ENCODE results near the gene RRP12. TPM values are rescaled to one million over a fixed set of nuclear protein-coding genes. Genes with fewer than 3 reads are reported as not detected.

Gene RRP12
- total RNA-seq, 1 experiment from 2014 or later: 34.4 TPM

GRCh38 chr10:97427571-97428179 lies 26.5 kb upstream of the RRP12 start:
- Histone ChIP-seq H3K9ac (ENCODE audit: low read length) (peak overlapping the region; percentile 95), H3F3A (ENCODE audit: low read length, unreplicated experiment) (no peaks in the 10 kb centered on the region), H3K9me2 (replicated peaks; ENCODE audit: low read length) (no peaks in the 10 kb centered on the region), H3K27me3 (ENCODE audit: low read length) (no peaks in the 10 kb centered on the region), H3K36me3 (ENCODE audit: low read depth, low read length) (peaks cover 40% of the 10 kb centered on the region), H4K20me1 (ENCODE audit: low read length) (peaks cover 25% of the 10 kb centered on the region), H3K4me1 (ENCODE audit: insufficient read depth, low read length) (peaks cover 15% of the 10 kb centered on the region), H3K27ac (ENCODE audit: low read length) (no peak overlapping the region), H3K79me2 (ENCODE audit: low read length) (peaks cover 58% of the 10 kb centered on the region), H3K9me3 (ENCODE audit: low read length) (no peaks in the 10 kb centered on the region), H3K4me2 (ENCODE audit: low read length) (peak overlapping the region; percentile 80), H3K4me3 (ENCODE audit: low read length) (peak overlapping the region; percentile 96), H2AFZ (ENCODE audit: low read length) (no peak overlapping the region)
- intact Hi-C loops (cut with micrococcal nuclease): loop anchor here (2.0 kb wide), 1 partner anchor 21 kb away; no protein-coding TSS in a partner anchor
- ATAC-seq: peak; percentile 18
- TF ChIP-seq CTCF (conservative IDR thresholded peaks at IDR 0.05; ENCODE audit: low read depth, low read length) (no peak), EZH2phosphoT487 (IDR thresholded peaks at IDR 0.05; ENCODE audit: borderline replicate concordance, low read length) (no peak), EZH2 (IDR thresholded peaks at IDR 0.05; ENCODE audit: low read length, unreplicated experiment) (no peak)
- POLR2A ChIA-PET (ENCODE audit: unreplicated experiment): interaction anchor here (0.5 kb wide), 1 partner anchor 90 kb away, joined by 3 read pairs; no protein-coding TSS in a partner anchor
- CTCF ChIA-PET: interaction anchor here (0.6 to 1.2 kb wide), 3 partner anchors 14 to 156 kb away, joined by 3 to 10 read pairs (median 5); no protein-coding TSS in a partner anchor
- DNase-seq: no peak
- BruUV-seq (replicated peaks): no TSS peak

- ChIA-PET POLR2A (ENCODE audit: unreplicated experiment) (interaction anchor here (0.5 kb wide), 1 partner anchor 89 kb away, joined by 3 read pairs; no protein-coding TSS in a partner anchor), CTCF (interaction anchor here (0.6 to 1.2 kb wide), 2 partner anchors 27 to 157 kb away, joined by 3 to 10 read pairs; no protein-coding TSS in a partner anchor)
- peak overlapping the region; percentile 80 for H3K4me2 ChIP-seq (ENCODE audit: low read length)
- H3K27ac ChIP-seq (ENCODE audit: low read length): peak overlapping the region; percentile 33
- H3K36me3 ChIP-seq (ENCODE audit: low read depth, low read length): peaks cover 38% of the 10 kb centered on the region
- H3K79me2 ChIP-seq (ENCODE audit: low read length): peaks cover 58% of the 10 kb centered on the region
- TSS peak; percentile 19 for BruUV-seq (replicated peaks)
- H3K27me3 ChIP-seq (ENCODE audit: low read length): no peaks in the 10 kb centered on the region
- no peaks in the 10 kb centered on the region for H3K9me2 ChIP-seq (replicated peaks; ENCODE audit: low read length)
- peaks cover 15% of the 10 kb centered on the region for H3K4me1 ChIP-seq (ENCODE audit: insufficient read depth, low read length)
- peaks cover 25% of the 10 kb centered on the region for H4K20me1 ChIP-seq (ENCODE audit: low read length)
- H3K9ac ChIP-seq (ENCODE audit: low read length): peak overlapping the region; percentile 95
- H3K4me3 ChIP-seq (ENCODE audit: low read length): peak overlapping the region; percentile 96
- intact Hi-C loops (cut with micrococcal nuclease): loop anchor here (2.0 kb wide), 1 partner anchor 20 kb away; no protein-coding TSS in a partner anchor
- no peaks in the 10 kb centered on the region for H3F3A ChIP-seq (ENCODE audit: low read length, unreplicated experiment)
- H3K9me3 ChIP-seq (ENCODE audit: low read length): no peaks in the 10 kb centered on the region
- H2AFZ ChIP-seq (ENCODE audit: low read length): no peak overlapping the region
- DNase-seq (peak; percentile 17), ATAC-seq (no peak)
- TF ChIP-seq EZH2phosphoT487 (IDR thresholded peaks at IDR 0.05; ENCODE audit: borderline replicate concordance, low read length): no peak
- no peak for TF ChIP-seq CTCF (conservative IDR thresholded peaks at IDR 0.05; ENCODE audit: low read depth, low read length)
- TF ChIP-seq EZH2 (IDR thresholded peaks at IDR 0.05; ENCODE audit: low read length, unreplicated experiment): no peak
Measured at GRCh38 chr10:97426776-97427570, 25.8 kb upstream of the RRP12 start.

All from PC-3 (cell line).